Colonic mucosa (tissue), 4 donors: ENCODE results near the gene ENO2. TPM values are rescaled to one million over a fixed set of nuclear protein-coding genes. Genes with fewer than 3 reads are reported as not detected.
"Not testable (repeated sequence)": the region's sequence is repeated elsewhere in the genome, so short reads cannot be mapped to it uniquely, and the experiment has no call there.

Source experiments
- DNase-seq: peaks from one replicate; pipeline ENCODE4 v3.0.0-alpha.2; 2020
- H3K27ac ChIP-seq: fragments of 200-600 bp; one replicate; pipeline ENCODE4 v1.8.0; 2021
- H3K27me3 ChIP-seq: fragments of 200-600 bp; one replicate; pipeline ENCODE4 v1.8.0; 2021
- H3K36me3 ChIP-seq: fragments of 200-600 bp; one replicate; pipeline ENCODE4 v1.8.0; 2021
- H3K4me1 ChIP-seq: fragments of 200-600 bp; one replicate; pipeline ENCODE4 v1.8.0; 2021; ENCODE audit warnings: mild to moderate bottlenecking
- H3K4me3 ChIP-seq: fragments of 200-600 bp; one replicate; pipeline ENCODE4 v1.8.0; 2021
- H3K9ac ChIP-seq, 2 donors: one replicate each; pipeline ENCODE4 v1.7.0; 2013; ENCODE audit warnings: control low read depth in 2 of 2, low read depth in 2 of 2, low read length in 2 of 2
- H3K9me3 ChIP-seq: fragments of 200-600 bp; one replicate; pipeline ENCODE4 v1.8.0; 2021
- CTCF ChIP-seq: fragments of 200-600 bp; IDR thresholded peaks from one replicate; pipeline ENCODE4 v1.8.0; 2022; ENCODE audit warnings: antibody characterized with exemption, mild to moderate bottlenecking
- intact Hi-C: fragments of 100-400 bp; cut with DNase I; formaldehyde crosslinking; loops from one replicate; pipeline ENCODE4 v1.14.1; 2022
- total RNA-seq, 2 donors: library from RNA; stranded (reverse); fragmentation: NEBNext Ultra II Directional in 1 of 2; extraction: Animal tissue kit (Norgen Biotek cat#: 25700) in 1 of 2; gene quantifications; one replicate each; pipeline ENCODE4 v1.2.1, GENCODE V29; 2021
- donor health status: healthy.
- donor health status: DM: no; HTN: no; CAD: no.
- donor health status: DM: no; HTN: no; CAD: no.

Gene ENO2
- total RNA-seq, 2 donors from 2014 or later, result 7.6 to 15.7 TPM

GRCh38 chr12:6890789-6891645 is 23.4 kb upstream of the ENO2 start:
- intact Hi-C loops, result no loop called here
- peak; percentile 86 for TF ChIP-seq CTCF
- H3K27me3 ChIP-seq, result no peaks in the 10 kb centered on the region
- H3K4me1 ChIP-seq, result no peaks in the 10 kb centered on the region
- H3K4me3 ChIP-seq, result peak overlapping the region; percentile 32
- H3K9ac ChIP-seq, result peak overlapping the region; percentile 81 to 83
- no peaks in the 10 kb centered on the region for H3K9me3 ChIP-seq
- H3K27ac ChIP-seq, result peak overlapping the region; percentile 89
- peak; percentile 99 for DNase-seq
- no peaks in the 10 kb centered on the region for H3K36me3 ChIP-seq

- no peaks in the 10 kb centered on the region for H3K4me1 ChIP-seq
- no peak for TF ChIP-seq CTCF
- peak overlapping the region; percentile 32 for H3K4me3 ChIP-seq
- no peaks in the 10 kb centered on the region for H3K27me3 ChIP-seq
- no peaks in the 10 kb centered on the region for H3K36me3 ChIP-seq
- H3K9ac ChIP-seq, result peak overlapping the region; percentile 81 to 83
- intact Hi-C loops, result no loop called here
- no peaks in the 10 kb centered on the region for H3K9me3 ChIP-seq
- peak overlapping the region; percentile 89 for H3K27ac ChIP-seq
- no peak for DNase-seq
These were observed 22.8 kb upstream of the ENO2 start for GRCh38 chr12:6891646-6892001.

GRCh38 chr12:6892683-6893082 is 21.7 kb upstream of the ENO2 start:
- H3K9me3 ChIP-seq, intact Hi-C loops, H3K36me3 ChIP-seq, H3K27me3 ChIP-seq, H3K4me1 ChIP-seq, H3K9ac ChIP-seq, H3K27ac ChIP-seq, DNase-seq, H3K4me3 ChIP-seq: not testable (repeated sequence)

- no peaks in the 10 kb centered on the region for H3K27me3 ChIP-seq
- TF ChIP-seq CTCF, result no peak
- intact Hi-C loops, result no loop called here
- no peak overlapping the region for H3K9ac ChIP-seq
- H3K4me1 ChIP-seq, result peaks cover under 1% of the 10 kb centered on the region
- no peak for DNase-seq
- H3K36me3 ChIP-seq, result no peaks in the 10 kb centered on the region
- no peak overlapping the region for H3K27ac ChIP-seq
- H3K4me3 ChIP-seq, result no peak overlapping the region
- no peaks in the 10 kb centered on the region for H3K9me3 ChIP-seq
These were observed 20.1 kb upstream of the ENO2 start for GRCh38 chr12:6894321-6894720.

GRCh38 chr12:6896846-6897435 is 17.4 kb upstream of the ENO2 start:
- Histone ChIP-seq H3K36me3 (no peaks in the 10 kb centered on the region), H3K9me3 (no peaks in the 10 kb centered on the region), H3K27ac (no peak overlapping the region), H3K9ac (no peak overlapping the region), H3K4me1 (peaks cover 13% of the 10 kb centered on the region), H3K27me3 (no peaks in the 10 kb centered on the region), H3K4me3 (no peak overlapping the region)
- intact Hi-C loops, result no loop called here
- DNase-seq, result no peak
- TF ChIP-seq CTCF, result no peak

DNA sequence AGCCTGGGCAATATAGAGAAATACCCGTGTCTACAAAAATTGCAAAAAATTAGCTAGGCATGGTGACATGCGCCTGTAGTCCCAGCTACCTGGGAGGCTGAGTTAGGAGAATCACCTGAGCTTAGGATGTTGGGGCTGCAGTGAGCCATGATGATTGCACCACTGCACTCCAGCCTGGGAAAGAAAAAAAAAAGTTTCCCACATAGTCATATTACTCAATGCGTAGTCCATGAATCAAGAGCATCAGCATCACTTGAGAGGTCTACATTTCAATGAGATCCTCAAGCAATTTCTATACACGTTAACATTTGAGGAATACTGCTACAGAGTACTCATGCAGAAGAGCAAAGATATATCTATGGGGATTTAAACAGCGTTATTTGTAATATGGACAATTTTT is 15.0 kb upstream of the ENO2 start:
- Histone ChIP-seq H3K9ac (peak overlapping the region in 1 of 2 donors; percentile 40), H3K9me3 (no peaks in the 10 kb centered on the region), H3K4me3 (no peak overlapping the region), H3K27me3 (no peaks in the 10 kb centered on the region), H3K27ac (peak overlapping the region; percentile 66), H3K4me1 (peaks cover 13% of the 10 kb centered on the region), H3K36me3 (no peaks in the 10 kb centered on the region)
- intact Hi-C loops, result no loop called here
- DNase-seq, result no peak
- TF ChIP-seq CTCF, result no peak
